HepG2 (cell line): Measurements from ENCODE around the gene STARD10. TPM values are rescaled to one million over a fixed set of nuclear protein-coding genes. Genes with fewer than 3 reads are reported as not detected.

Experiments used
- CBX1 ChIP-seq: IDR thresholded peaks from one replicate; pipeline ENCODE4 v1.6.1; 2016; ENCODE audit warnings: antibody characterized with exemption, low read depth
- FUBP1 ChIP-seq: sonication (generic); formaldehyde crosslinking; IDR thresholded peaks from 2 replicates; pipeline ENCODE4 v1.5.1; 2020; ENCODE audit warnings: missing genetic modification reagents, mild to moderate bottlenecking, borderline replicate concordance
- ISX ChIP-seq: sonication (generic); formaldehyde crosslinking; conservative IDR thresholded peaks from 2 replicates; pipeline ENCODE4 v1.5.0; 2020; ENCODE audit warnings: missing genetic modification reagents
- JARID2 ChIP-seq: sonication (generic); formaldehyde crosslinking; IDR thresholded peaks from 2 replicates; pipeline ENCODE4 v1.8.1; 2023; ENCODE audit warnings: missing genetic modification reagents, inconsistent platforms; ENCODE audit not compliant: insufficient replicate concordance
- KDM5A ChIP-seq: fragments of 200-600 bp; sonication (generic); IDR thresholded peaks from 2 replicates; pipeline ENCODE4 v1.7.0; 2018; ENCODE audit warnings: antibody characterized with exemption, mild to moderate bottlenecking, low read length, borderline replicate concordance
- MXD3 ChIP-seq: IDR thresholded peaks from 2 replicates; pipeline ENCODE4 v1.6.1; 2016; ENCODE audit warnings: mild to moderate bottlenecking, missing biosample characterization, missing genetic modification reagents
- SOX13 ChIP-seq, 3 experiments: fragments of 450-650 bp in 1 of 3; sonication (generic) in 1 of 3; formaldehyde crosslinking in 1 of 3; IDR thresholded peaks in 2 of 3; conservative IDR thresholded peaks in 1 of 3; 2 replicates each; pipeline versions ENCODE4 v1.5.0 to v1.6.1; 2016 to 2020; ENCODE audit warnings: antibody characterized with exemption in 1 of 3, mild to moderate bottlenecking in 1 of 3, missing compliant biosample characterization in 1 of 3, missing genetic modification reagents in 1 of 3, moderate library complexity in 1 of 3
- ZBTB2 ChIP-seq: sonication (generic); formaldehyde crosslinking; IDR thresholded peaks from 2 replicates; pipeline ENCODE4 v1.8.0; 2022; ENCODE audit warnings: low read depth, missing genetic modification reagents
- ZNF550 ChIP-seq: sonication (generic); formaldehyde crosslinking; IDR thresholded peaks from 2 replicates; pipeline ENCODE4 v1.4.0; 2020; ENCODE audit warnings: mild to moderate bottlenecking, missing genetic modification reagents, borderline replicate concordance
- ZNF609 ChIP-seq: sonication (generic); formaldehyde crosslinking; IDR thresholded peaks from 2 replicates; pipeline ENCODE4 v1.4.0; 2020; ENCODE audit warnings: mild to moderate bottlenecking, missing genetic modification reagents, borderline replicate concordance
- polyA plus RNA-seq, 8 experiments: library from polyadenylated mRNA; depleted of rRNA in 3 of 8; stranded (reverse) in 7 of 8; unstranded in 1 of 8; fragments of >200 nt; fragmentation: Illumina TruSeq in 4 of 8; extraction: Trizol in 4 of 8; gene quantifications; 2 replicates each; pipeline versions ENCODE4 v1.2.1 to v1.2.3, GENCODE V29; 2011 to 2016; ENCODE audit warnings: low read depth in 4 of 8, missing spikeins in 1 of 8, mixed read lengths in 1 of 8; ENCODE audit not compliant: insufficient read depth in 1 of 8
- total RNA-seq, 5 experiments: library from RNA; depleted of rRNA; stranded (reverse); fragments of >200 nt; fragmentation: Illumina TruSeq; extraction: Trizol; gene quantifications; 2 replicates each; pipeline ENCODE4 v1.2.3, GENCODE V29; 2016; ENCODE audit warnings: low read depth in 1 of 5

Gene STARD10
- total and polyA plus RNA-seq, 2 of the 13 experiments (the other 11 are each of a cell fraction or from before 2014, with no cell fraction given) = 260 to 341 TPM

GRCh38 chr11:72793425-72794367 is at the start of gene STARD10 (continued):
- no peak for TF ChIP-seq ZNF609 (CRISPR knock-in tag)
- TF ChIP-seq JARID2 (CRISPR knock-in tag) = no peak
- no peak for TF ChIP-seq ZBTB2 (CRISPR knock-in tag)
- peak; percentile 70; the same call in 1 of the 2 replicates for TF ChIP-seq MXD3 (CRISPR knock-in tag)
- no peak for TF ChIP-seq FUBP1 (CRISPR knock-in tag)
- TF ChIP-seq SOX13 (IDR thresholded peaks at IDR 0.05) = no peak
- TF ChIP-seq SOX13 (CRISPR knock-in tag; conservative IDR thresholded peaks at IDR 0.05 in 1 of 2, IDR thresholded peaks at IDR 0.05 in 1 of 2) = no peak; a peak in 1 of 4 replicates
- no peak for TF ChIP-seq ISX
- peak; percentile 93 for TF ChIP-seq KDM5A
- no peak for TF ChIP-seq CBX1
- peak; percentile 34; the same call in 1 of the 2 replicates for TF ChIP-seq ZNF550 (CRISPR knock-in tag)
